ENCODE data around the gene TGFBR3. TPM values are rescaled to one million over a fixed set of nuclear protein-coding genes. Genes with fewer than 3 reads are reported as not detected.

Gene TGFBR3
- total RNA-seq, 4 donors from 2014 or later = 37.3 to 61.7 (median 48.4) TPM

DNA sequence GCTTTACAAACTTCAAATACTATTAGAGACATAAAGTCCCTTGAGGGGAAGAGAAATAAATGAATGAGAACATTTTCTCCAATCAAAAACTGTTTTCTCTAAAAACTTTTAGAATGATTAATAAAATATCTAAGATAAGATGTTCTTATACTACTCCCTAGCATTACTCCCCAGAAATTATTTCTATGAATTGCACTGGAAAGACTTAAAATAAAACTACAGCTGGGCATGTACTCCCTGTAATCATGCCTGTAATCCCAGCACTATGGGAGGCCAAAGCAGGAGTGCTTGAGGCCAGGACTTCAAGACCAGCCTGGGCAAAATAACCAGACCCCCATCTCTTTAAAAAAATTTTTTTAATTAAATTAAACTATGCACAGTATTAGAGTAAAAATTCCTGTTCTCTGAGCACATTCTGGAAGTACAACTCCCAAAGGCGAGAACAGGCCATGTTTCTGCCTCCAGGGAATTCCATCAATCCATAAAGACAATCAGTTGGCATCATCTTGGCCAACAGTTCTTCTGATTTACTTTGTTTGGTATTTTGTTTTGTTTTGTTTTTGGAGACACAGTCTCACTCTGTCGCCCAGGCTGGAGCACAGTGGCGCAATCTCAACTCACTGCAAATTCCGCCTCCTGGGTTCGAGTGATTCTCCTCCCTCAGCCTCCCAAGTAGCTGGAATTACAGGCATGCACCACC, 77.9 kb downstream of the TGFBR3 start:
- H3K4me1 ChIP-seq = peaks cover 35 to 42% of the 10 kb centered on the region in 2 donors
- in situ Hi-C loops (cut with MboI; ENCODE audit: low sequenced_read_pairs in 4 of 4) = no loop called here
- no peaks in the 10 kb centered on the region for H3K9me3 ChIP-seq
- no peak for DNase-seq
- no peaks in the 10 kb centered on the region for H3K27me3 ChIP-seq
- H3K4me3 ChIP-seq = no peak overlapping the region
- no peak for ATAC-seq
- no peak for TF ChIP-seq POLR2A (IDR thresholded peaks at IDR 0.05)
- intact Hi-C loops (cut with DNase I; ENCODE audit: low total_unique reads) = no loop called here
- no peak overlapping the region for H3K27ac ChIP-seq
- H3K36me3 ChIP-seq = no peaks in the 10 kb centered on the region

GRCh38 chr1:91806769-91807700, 78.9 kb downstream of the TGFBR3 start:
- Histone ChIP-seq H3K36me3 (no peaks in the 10 kb centered on the region), H3K4me1 (peaks cover 42 to 43% of the 10 kb centered on the region in 2 donors), H3K4me3 (no peak overlapping the region), H3K27ac (no peak overlapping the region), H3K9me3 (no peaks in the 10 kb centered on the region), H3K27me3 (no peaks in the 10 kb centered on the region)
- in situ Hi-C loops (cut with MboI; ENCODE audit: low sequenced_read_pairs in 4 of 4) = no loop called here
- TF ChIP-seq POLR2A (IDR thresholded peaks at IDR 0.05) (no peak), CTCF (IDR thresholded peaks at IDR 0.05 in 4 of 5, conservative IDR thresholded peaks at IDR 0.05 in 1 of 5) (no peak)
- DNase-seq (no peak), ATAC-seq (no peak)
- intact Hi-C loops (cut with DNase I; ENCODE audit: low total_unique reads) = no loop called here

DNA sequence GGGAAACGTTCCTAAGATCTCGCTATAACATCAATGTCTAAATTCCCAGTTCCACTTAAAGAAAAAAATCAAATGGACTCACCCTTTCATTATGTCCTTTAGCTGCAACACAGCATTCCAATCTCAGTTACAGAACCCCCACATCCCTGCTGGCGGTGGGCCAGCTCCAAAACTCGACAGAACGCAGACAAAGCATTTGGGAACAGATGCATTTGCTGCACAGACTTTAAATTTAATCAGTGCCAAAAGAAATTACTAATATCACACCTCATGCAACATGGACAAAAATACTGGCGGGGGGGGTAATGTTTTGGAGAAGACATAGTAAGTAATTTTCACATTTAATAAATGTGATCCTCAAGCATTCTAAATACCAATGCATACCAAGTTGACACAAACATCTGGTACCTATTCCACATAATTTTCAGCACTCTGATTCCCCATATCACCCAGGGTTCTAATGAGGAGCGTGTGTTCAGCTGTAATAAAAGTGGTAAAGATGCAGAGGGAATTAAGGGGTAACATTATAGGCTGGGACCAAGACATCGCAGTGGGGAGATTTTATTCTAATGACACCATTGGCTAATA, 79.7 kb downstream of the TGFBR3 start:
- no peak for ATAC-seq
- H3K27ac ChIP-seq = peak overlapping the region in 1 of 4 donors; percentile 66
- intact Hi-C loops (cut with DNase I; ENCODE audit: low total_unique reads) = no loop called here

GRCh38 chr1:91805311-91805801, 80.6 kb downstream of the TGFBR3 start:
- Histone ChIP-seq H3K27me3 (no peaks in the 10 kb centered on the region), H3K36me3 (no peaks in the 10 kb centered on the region), H3K4me3 (no peak overlapping the region), H3K9me3 (no peaks in the 10 kb centered on the region), H3K4me1 (peaks cover 48 to 51% of the 10 kb centered on the region in 2 donors), H3K27ac (peak overlapping the region in 3 of 4 donors; percentile 23 to 66 (median 34))
- DNase-seq = no peak
- intact Hi-C loops (cut with DNase I; ENCODE audit: low total_unique reads) = no loop called here
- no peak for TF ChIP-seq POLR2A (IDR thresholded peaks at IDR 0.05)
- TF ChIP-seq CTCF (IDR thresholded peaks at IDR 0.05 in 4 of 5, conservative IDR thresholded peaks at IDR 0.05 in 1 of 5) = no peak
- in situ Hi-C loops (cut with MboI; ENCODE audit: low sequenced_read_pairs in 4 of 4) = no loop called here
- no peak for ATAC-seq

More for the DNA sequence above, 79.7 kb downstream of the TGFBR3 start:
- DNase-seq = no peak
- in situ Hi-C loops (cut with MboI; ENCODE audit: low sequenced_read_pairs in 4 of 4) = no loop called here
- H3K36me3 ChIP-seq = no peaks in the 10 kb centered on the region
- peaks cover 48% of the 10 kb centered on the region in 2 donors for H3K4me1 ChIP-seq
- H3K27me3 ChIP-seq = no peaks in the 10 kb centered on the region
- TF ChIP-seq CTCF (IDR thresholded peaks at IDR 0.05 in 4 of 5, conservative IDR thresholded peaks at IDR 0.05 in 1 of 5) (no peak), POLR2A (IDR thresholded peaks at IDR 0.05) (no peak)
- no peak overlapping the region for H3K4me3 ChIP-seq
- H3K9me3 ChIP-seq = no peaks in the 10 kb centered on the region

All from gastrocnemius medialis (tissue), 4 donors.